Measurements from ENCODE around the gene RPE65.
"Not testable (repeated sequence)": the region's sequence is repeated elsewhere in the genome, so short reads cannot be mapped to it uniquely, and the experiment has no call there.

RPE65 gene

DNA sequence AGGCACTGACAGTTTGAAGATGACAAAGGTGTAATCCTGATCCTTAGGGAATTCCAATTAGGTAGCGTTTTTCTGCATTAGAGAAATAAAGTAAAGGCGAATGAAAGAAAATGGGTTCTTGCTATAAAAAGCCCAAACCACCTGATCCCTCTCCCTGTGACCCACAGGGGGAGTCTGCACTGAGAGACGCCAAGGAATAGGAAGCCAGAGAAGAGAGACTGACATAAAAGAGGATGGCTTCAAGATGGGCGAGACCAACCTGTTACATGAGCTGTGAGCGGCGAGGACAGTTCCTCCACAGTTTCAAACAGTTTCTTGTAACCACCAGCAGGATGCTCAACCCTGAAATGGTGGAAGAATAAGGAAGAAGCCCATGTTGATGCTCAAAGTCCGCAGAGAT is 1.4 kb downstream of the RPE65 start:
- DNase-seq, result no peak

DNA sequence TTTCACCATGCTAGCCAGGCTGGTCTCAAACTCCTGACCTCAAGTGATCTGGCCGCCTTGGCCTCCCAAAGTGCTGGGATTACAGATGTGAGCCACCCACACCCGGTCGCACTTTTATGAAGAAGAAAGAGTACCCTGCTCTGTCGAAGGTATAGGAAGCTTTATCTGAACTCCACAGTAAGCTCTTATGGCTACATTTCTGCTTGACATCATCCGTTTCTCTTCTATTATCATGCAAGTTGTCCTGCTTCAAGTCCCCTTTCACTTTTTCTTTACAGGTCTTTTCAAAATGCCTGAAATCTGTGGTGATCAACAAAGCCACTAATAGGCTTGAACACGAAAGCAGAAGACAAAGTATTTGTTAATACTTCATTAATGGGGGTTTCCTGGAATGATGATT is 4.0 kb downstream of the RPE65 start:
- DNase-seq, result no peak

GRCh38 chr1:68442822-68443556 is 6.8 kb downstream of the RPE65 start:
- DNase-seq, result no peak

DNA sequence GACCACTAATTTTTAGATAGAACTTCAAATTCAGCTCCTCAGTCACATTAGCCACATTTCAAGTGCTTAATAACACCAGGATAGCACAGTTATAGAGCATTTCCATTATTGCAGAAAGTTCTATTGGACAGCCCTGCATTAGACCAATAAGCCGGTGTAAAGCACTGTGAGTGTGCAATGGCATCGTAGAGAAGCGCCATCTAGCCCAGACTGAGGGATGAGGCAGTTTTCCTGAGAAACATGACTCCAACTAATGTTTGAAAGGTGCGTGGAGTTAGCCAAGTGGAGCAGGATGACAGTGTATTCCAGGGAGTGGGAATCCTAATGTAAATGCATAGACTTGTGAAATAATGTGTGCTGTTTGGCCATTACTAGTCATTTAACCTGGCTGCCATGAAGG is 7.7 kb downstream of the RPE65 start:
- no peak for DNase-seq

DNA sequence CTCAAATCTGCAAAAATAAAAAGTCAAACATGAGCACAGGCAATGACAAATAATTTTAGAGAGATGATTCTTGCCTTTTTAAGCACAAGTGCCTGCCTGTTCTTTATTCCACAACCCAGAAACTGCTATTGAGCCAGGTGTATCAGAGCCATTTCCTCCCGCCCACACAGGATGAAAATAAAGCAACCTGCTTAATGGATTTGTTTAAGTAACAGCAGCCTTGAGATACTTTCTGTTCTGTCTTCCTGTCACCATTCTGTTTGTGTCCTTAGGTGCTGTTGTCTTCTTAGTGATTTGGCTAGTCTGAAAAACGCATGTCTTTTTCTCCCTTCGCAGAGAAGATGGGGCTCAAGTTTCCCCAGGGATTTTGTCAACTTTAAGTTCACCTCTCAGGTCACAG is 11.4 kb downstream of the RPE65 start:
- DNase-seq, result no peak

GRCh38 chr1:68433395-68433794 is 16.4 kb downstream of the RPE65 start:
- no peak for DNase-seq

- DNase-seq, result no peak
Measured at GRCh38 chr1:68431076-68431475, 18.7 kb downstream of the RPE65 start.

- DNase-seq, result no peak
Measured at GRCh38 chr1:68429233-68429808, 20.4 kb downstream of the RPE65 start.

DNA sequence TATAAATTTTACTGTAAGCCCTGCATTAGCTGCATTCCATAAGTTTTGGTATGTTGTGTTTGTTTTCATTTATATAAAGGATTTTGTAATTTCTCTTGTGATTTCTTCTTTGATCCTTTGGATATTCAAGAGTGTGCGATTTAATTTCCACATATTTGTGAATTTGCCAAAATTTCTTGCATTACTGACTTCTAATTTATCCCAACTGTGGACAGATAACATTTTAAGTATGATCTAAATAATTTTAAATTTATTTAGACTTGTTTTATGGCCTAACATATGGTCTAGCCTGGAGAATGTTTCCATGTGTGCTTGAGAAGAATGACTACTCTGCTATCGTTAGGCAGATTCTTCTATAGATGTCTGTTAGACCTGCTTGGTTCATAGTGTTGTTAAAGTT is 23.2 kb downstream of the RPE65 start:
- DNase-seq, result no peak

- no peak for DNase-seq
Measured at GRCh38 chr1:68421350-68421749, 28.4 kb downstream of the RPE65 start.

GRCh38 chr1:68409426-68409825 is 40.3 kb downstream of the RPE65 start:
- DNase-seq, result no peak

GRCh38 chr1:68401506-68401905 is 48.2 kb downstream of the RPE65 start:
- DNase-seq, result no peak

GRCh38 chr1:68395575-68395974 is 54.2 kb downstream of the RPE65 start:
- not testable (repeated sequence) for DNase-seq

DNA sequence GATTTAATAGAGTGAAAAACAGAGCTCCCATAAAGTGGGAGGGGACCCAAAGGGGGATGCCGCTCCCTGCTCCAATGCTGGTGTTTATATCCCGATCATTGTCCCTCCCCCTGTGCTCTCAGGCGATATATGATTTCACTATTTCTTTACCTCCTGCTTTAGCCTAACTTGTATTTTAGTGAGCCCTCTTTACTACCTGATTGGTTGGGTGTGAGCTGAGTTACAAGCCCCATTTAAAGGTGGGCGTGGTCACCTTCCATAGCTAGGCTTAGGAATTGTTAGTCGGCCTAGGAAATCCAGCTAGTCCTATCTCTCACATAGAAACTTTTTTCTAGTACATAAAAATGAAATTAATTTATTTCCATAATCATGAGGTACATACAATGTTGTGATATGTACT is 57.3 kb downstream of the RPE65 start:
- DNase-seq, result not testable (repeated sequence)

- not testable (repeated sequence) for DNase-seq
Measured at GRCh38 chr1:68385798-68386524, 63.8 kb downstream of the RPE65 start.

- DNase-seq, result no peak
Measured at GRCh38 chr1:68384872-68385411, 64.8 kb downstream of the RPE65 start.

GRCh38 chr1:68384321-68384813 is 65.4 kb downstream of the RPE65 start:
- no peak for DNase-seq

GRCh38 chr1:68383092-68383491 is 66.7 kb downstream of the RPE65 start:
- DNase-seq, result no peak

- no peak for DNase-seq
Measured at GRCh38 chr1:68379085-68379478, 70.7 kb downstream of the RPE65 start.

Measured in NCI-H1092 treated with DMSO at 0.1 percent for 48 hours (cell line).